Embryonic facial prominence (tissue), 1 donor: ENCODE data around the gene UBE4B.
"Not testable (repeated sequence)": the region's sequence is repeated elsewhere in the genome, so short reads cannot be mapped to it uniquely, and the experiment has no call there.

ENCODE experiments used
- DNase-seq: peaks from one replicate; pipeline ENCODE4 v3.0.0-alpha.2; 2016; ENCODE audit errors: extremely low spot score

Gene UBE4B

GRCh38 chr1:10032590-10033358 is at the start of gene UBE4B:
Gene UBE4B (plus strand): TSS chr1:10032958. CDS start chr1:10033671, 713 bp downstream.
- DNase-seq: peak; percentile 96

GRCh38 chr1:9984253-9984652 is 48.5 kb upstream of the UBE4B start:
- no peak for DNase-seq

DNA sequence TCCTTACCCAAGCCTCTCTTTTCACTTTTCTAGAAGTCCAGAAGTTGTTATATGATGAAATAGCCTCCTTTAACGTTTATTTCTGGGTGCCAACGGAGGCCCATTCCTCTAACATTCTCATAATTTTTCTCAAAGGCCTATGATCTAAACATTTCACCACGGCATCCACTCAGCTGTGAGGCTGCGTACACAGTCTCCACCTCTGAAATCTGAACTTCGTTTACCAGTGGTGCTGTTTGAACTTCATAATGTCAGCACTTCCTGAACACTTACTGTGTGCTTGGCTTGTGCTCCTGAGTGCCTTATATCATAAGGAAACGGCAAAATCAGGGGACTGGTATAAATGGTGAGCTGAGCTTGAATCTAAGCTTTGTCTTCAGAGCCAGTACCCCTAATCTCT is 47.8 kb upstream of the UBE4B start:
- no peak for DNase-seq

DNA sequence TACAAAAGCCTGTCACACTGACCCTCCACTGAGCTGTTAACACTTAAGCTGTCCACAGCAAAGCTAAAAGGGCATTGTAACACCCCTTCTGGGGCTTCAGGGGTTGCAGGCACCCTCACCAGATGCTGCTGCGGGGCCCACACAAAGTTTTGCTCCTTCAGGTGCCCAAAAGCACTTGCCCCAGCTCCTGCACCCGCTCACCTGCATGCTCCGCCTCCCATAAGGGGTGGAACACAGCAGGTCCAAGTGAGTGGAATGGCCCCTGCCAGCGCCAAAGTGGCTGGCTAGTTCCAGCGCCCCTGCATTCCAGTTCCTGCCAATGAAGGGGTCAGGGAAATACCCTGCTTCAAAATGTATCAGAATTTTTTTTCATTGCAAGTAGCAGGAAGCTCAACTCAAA is 43.0 kb upstream of the UBE4B start:
- DNase-seq: no peak

- DNase-seq: no peak
These were observed 41.8 kb upstream of the UBE4B start for GRCh38 chr1:9990944-9991343.

DNA sequence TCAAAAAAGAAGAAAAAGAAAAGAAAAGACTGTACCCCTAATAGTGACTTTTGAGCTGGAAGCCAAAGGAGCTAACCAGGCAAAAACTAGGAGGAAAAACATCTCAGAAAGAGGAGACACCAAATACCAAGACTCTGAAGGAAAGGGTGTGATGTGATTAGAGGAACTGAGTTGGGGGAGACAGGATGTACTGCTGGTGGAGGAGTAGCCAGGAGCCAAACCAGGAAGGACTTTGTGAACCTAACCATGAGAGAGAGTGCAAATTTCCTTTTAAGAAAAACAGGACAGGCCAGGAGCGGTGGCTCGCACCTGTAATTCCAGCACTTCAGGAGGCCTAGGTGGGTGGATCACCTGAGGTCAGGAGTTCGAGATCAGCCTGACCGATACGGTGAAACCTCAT is 39.8 kb upstream of the UBE4B start:
- DNase-seq: no peak

DNA sequence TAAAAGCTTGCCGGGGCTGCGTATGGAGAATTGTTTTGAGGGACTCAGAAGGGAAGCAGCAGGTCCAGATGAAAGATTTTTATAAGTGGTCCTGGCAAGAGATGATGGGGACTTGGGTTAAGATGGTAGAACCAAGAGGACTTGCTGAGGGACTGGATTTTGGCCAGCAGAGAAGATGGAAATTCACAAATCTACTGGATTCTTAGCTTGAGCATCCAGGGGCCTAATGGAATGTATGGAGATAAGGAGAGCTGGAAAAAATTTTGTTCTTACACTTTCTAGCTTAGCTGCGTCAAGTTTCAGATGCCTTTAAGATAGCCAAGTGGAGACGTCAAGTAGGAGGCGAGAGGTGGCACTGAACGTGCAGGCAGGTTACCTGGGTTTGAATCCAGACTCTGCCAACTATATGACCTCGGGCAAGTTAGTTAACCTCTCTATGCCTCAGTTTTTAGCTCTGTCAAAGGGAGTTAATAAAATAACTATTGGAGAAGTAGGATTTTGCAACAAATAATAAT is 39.1 kb upstream of the UBE4B start:
- DNase-seq: no peak

- no peak for DNase-seq
These were observed 35.9 kb upstream of the UBE4B start, which contains the start of gene RBP7 for GRCh38 chr1:9996624-9997582. Gene RBP7 (plus strand): TSS chr1:9997228. CDS start chr1:9997259, 31 bp downstream.

DNA sequence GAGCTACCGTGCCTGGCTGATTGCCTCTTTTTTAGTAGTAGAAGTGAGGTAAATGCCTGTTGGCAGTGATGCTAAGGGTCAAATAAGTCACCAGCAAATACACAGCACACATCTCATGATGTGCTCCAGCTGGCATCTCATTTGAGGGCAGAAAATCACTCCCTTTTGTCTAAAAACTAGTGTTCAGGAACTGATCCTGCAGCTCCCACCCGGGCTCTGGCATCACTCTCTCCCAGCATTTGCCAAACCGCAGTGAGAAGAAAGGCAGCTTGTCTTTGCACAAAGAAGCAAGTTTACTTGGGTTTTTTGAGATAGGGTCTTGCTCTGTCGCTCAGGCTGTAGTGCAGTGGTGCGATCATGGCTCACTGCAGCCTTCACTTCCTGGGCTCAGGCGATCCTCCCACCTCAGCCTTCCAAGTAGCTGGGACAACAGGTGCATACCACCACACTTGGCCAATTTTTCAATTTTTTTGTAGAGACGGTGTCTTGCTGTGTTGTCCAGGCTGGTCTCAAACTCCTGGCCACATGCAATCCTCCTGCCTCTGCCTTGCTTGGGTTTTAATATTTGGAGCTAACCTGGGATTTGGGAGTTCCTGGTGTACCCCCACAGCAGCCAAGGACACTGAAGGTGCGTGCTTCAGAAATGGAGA is 31.6 kb upstream of the UBE4B start:
- DNase-seq: no peak

DNA sequence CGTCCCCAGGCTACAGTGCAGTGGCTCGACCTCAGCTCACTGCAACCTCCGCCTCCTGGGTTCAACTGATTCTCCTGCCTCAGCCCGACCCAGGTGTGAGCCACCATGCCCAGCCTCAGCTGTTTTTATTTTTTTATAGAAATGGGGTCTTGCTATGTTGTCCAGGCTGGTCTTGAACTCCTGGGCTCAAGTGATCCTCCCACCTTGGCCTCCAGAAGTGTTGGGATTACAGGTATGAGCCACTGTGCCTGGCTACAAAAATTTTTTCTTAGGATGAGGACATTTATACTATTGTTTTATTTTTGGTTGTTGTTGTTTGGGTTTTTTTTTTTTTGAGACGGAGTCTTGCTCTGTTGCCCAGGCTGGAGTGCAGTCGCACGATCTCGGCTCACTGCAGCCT is 27.5 kb upstream of the UBE4B start:
- not testable (repeated sequence) for DNase-seq

DNA sequence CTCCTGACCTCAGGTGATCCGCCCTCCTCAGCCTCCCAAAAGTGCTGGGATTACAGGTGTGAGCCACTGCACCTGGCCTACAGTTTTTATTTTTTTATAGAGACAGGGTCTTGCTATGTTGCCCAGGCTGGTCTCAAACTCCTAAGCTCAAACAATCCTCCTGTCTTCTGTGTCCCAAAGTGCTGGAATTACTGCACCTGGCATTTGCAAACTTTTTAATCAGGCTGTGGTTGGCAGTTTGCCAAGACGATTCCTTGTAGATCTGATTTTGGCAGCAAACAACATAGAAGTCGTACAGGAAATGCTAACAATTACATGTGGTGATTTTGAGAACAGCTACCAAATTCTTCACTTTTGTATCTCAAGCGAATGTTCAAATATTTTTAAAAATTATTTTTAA is 25.6 kb upstream of the UBE4B start:
- no peak for DNase-seq

DNA sequence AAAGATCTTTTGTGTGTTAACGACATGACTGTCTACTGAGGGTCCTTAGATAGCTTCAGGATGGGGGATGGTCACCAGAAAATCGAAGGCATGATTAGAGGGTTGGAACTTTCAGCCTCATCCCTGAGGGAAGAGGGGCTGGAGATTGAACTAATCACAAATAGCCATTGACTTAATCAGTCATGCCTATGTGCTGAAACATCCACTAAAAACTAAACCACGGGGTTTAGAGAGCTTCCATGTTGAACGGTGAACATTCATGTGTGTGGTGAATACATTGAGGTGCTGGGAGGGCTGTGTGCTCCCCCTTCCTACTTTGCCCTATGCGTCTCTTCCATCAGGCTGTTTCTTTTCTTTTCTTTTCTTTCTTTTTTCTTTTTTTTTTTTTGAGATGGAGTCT is 18.7 kb upstream of the UBE4B start:
- DNase-seq: no peak

- DNase-seq: no peak
These were observed 13.2 kb upstream of the UBE4B start for GRCh38 chr1:10019561-10019960.

DNA sequence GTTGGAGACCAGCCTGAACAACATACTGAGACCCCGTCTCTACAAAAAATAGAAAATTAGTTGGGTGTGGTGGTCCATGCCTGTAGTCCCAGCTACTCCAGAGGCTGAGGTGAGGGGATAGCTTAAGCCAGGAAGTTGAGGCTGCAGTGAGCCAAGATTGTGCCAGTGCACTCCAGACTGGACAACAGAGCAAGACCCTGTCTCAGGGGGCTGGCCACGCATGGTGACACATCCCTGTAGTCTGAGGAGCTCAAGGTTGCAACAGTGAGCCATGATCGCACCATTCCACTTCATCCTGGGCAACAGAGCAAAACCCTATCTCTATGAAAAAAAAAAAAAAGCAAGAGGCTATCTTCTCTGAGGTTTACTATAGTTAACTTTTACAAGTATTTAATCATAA is 12.7 kb upstream of the UBE4B start:
- DNase-seq: no peak

DNA sequence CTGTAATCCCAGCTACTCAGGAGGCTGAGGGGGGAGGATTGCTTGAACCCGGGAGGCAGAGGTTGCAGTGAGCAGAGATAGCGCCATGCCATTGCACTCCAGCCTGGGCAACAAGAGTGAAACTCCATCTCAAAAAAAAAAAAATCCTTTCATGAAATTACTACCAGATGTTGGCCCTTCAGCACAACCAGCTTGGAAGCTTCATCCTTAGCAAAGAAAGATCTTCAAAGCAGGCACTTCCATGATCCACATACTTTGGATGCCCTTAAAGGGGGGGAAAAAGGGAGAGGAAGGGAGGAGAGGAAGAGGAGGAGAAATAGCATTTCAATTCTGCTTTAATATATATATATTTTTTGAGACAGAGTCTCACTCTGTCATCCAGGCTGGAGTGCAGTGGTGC is 12.1 kb upstream of the UBE4B start:
- not testable (repeated sequence) for DNase-seq

GRCh38 chr1:10021992-10022391 is 10.8 kb upstream of the UBE4B start:
- DNase-seq: not testable (repeated sequence)

GRCh38 chr1:10022656-10023055 is 10.1 kb upstream of the UBE4B start:
- no peak for DNase-seq

DNA sequence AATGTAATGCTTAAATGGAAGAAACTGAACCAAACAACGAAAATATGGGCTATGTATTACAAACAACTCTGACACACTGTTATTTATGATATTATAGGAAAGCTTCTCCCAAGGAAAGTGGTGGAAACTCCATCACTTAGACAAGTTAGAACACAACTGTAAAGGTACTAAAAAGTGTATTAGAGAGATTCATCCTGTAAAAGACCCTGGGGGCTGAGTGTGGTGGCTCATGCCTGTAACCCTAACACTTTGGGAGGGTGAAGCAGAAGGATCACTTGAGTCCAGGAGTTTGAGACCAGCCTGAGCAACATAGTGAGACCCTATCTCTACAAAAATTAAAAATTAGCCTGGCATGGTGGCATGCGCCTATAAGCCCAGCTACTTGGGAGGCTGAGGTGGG is 7.4 kb upstream of the UBE4B start:
- DNase-seq: no peak

DNA sequence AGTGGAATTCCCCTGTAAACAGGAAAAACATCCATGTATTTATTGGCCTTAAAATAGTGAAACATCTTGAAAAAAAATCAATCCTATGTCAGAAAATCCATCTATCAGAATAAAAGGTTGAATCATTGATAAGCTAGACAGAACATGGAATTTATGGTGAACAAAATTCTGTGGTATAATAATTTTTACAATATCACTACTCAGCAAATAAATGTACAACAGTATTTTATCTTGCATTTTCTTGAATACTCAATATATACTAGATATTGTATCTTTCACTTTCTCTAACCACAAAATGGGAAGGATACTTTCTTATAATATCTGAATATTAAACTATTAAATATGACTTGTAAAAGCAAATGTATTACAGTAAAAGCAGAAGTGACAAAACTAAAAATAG is 5.7 kb upstream of the UBE4B start:
- no peak for DNase-seq

- DNase-seq: not testable (repeated sequence)
These were observed 3.7 kb upstream of the UBE4B start for GRCh38 chr1:10028956-10029500.

- peak; percentile 22 for DNase-seq
These were observed 1.3 kb upstream of the UBE4B start for GRCh38 chr1:10031461-10031860.
